Aorta (tissue), 5 donors: ENCODE measurements around the gene ZNF655. TPM values are rescaled to one million over a fixed set of nuclear protein-coding genes. Genes with fewer than 3 reads are reported as not detected.
A peak's percentile ranks its signal among the peaks of the same experiment; 100 is the strongest.

ENCODE experiments used
- ATAC-seq: fragments of 200-7000 bp; cut with Tn5 transposase; one replicate; pipeline ENCODE4 v1.9.1; 2022; ENCODE audit warnings: moderate library complexity; ENCODE audit not compliant: low FRiP score
- DNase-seq, 2 donors: peaks; one replicate each; pipeline ENCODE4 v3.0.0-alpha.2; 2020
- H3K27ac ChIP-seq, 2 donors: one replicate each; pipeline ENCODE4 v1.5.1; 2013; ENCODE audit warnings: low read length in 2 of 2, mild to moderate bottlenecking in 2 of 2, moderate library complexity in 2 of 2, control low read depth in 1 of 2, inconsistent platforms in 1 of 2, low read depth in 1 of 2
- H3K27me3 ChIP-seq, 2 donors: one replicate each; pipeline ENCODE4 v1.6.1; 2013; ENCODE audit warnings: control low read depth in 1 of 2, low read length in 1 of 2, mild to moderate bottlenecking in 1 of 2, moderate library complexity in 1 of 2; ENCODE audit not compliant: insufficient read depth in 2 of 2, control insufficient read depth in 1 of 2
- H3K36me3 ChIP-seq, 2 donors: one replicate each; pipeline ENCODE4 v1.6.1; 2013; ENCODE audit warnings: control low read depth in 1 of 2, low read length in 1 of 2, mild to moderate bottlenecking in 1 of 2; ENCODE audit not compliant: insufficient read depth in 2 of 2, control insufficient read depth in 1 of 2
- H3K4me1 ChIP-seq, 2 donors: one replicate each; pipeline ENCODE4 v1.6.1; 2013; ENCODE audit warnings: low read length in 2 of 2, control low read depth in 1 of 2, mild to moderate bottlenecking in 1 of 2, moderate library complexity in 1 of 2; ENCODE audit not compliant: insufficient read depth in 2 of 2, control insufficient read depth in 1 of 2
- H3K4me3 ChIP-seq, 2 donors: one replicate each; pipeline ENCODE4 v1.5.1; 2013; ENCODE audit warnings: low read length in 2 of 2, control low read depth in 1 of 2, mild to moderate bottlenecking in 1 of 2
- H3K9me3 ChIP-seq: one replicate; pipeline ENCODE4 v1.6.1; 2013; ENCODE audit warnings: mild to moderate bottlenecking, low read length; ENCODE audit not compliant: control insufficient read depth
- WGBS, 2 donors: extraction: QIAGEN DNeasy Blood & Tissue Kit; methylation state at CpG; one replicate each; pipeline ENCODE4 v1.1.7; 2013; 5-methylcytosine and 5-hydroxymethylcytosine counted together
- intact Hi-C, 2 donors: fragments of 100-400 bp; cut with DNase I; formaldehyde crosslinking; loops; one replicate each; pipeline versions ENCODE4 v1.14.2 to v1.15.0; 2022
- long read RNA-seq, 2 donors: library from polyadenylated mRNA; unstranded; transcript quantifications; one replicate each; pipeline ENCODE4 v2.0.0, GENCODE V29; 2020 to 2021
- polyA plus RNA-seq, 2 donors: library from polyadenylated mRNA; stranded (reverse); fragments of 200-250 nt; gene quantifications; one replicate each; pipeline ENCODE4 v1.2.3, GENCODE V29; 2013
- total RNA-seq, 2 donors: library from RNA; stranded (reverse); fragmentation: NEBNext Ultra II Directional; extraction: Animal tissue kit (Norgen Biotek cat#: 25700); gene quantifications; one replicate each; pipeline ENCODE4 v1.2.1, GENCODE V29; 2021
- donor health status: healthy with polysubstance abuse.
- donor health status: Bipolar disorder and iron deficiency.
- donor health status: DM: no; HTN: no; CAD: no.
- donor health status: DM: no; HTN: no; CAD: no.
- donor health status: DM: yes; HTN: yes; CAD: no.

ZNF655 gene
- total RNA-seq (10 to 100 TPM; 78.9 to 93.1 TPM), polyA plus RNA-seq (10 to 100 TPM; 47.7 to 52.3 TPM)
- long read RNA-seq, donor 1, transcript ZNF655-202 (5 exons, 1,601 nt), result major isoform, 20 of 55 reads
- long read RNA-seq, donor 1, transcript ZNF655-219 (4 exons, 1,979 nt), result minor isoform, 6 of 55 reads
- long read RNA-seq, donor 1, partial matches to known transcripts, result 1 of 55 reads
- long read RNA-seq, donor 1, other reads (novel, unspliced or antisense), result 18 of 55 reads
- long read RNA-seq, donor 2, full-length matches to known transcripts, result 7 of 15 reads
- long read RNA-seq, donor 2, partial matches to known transcripts, result 4 of 15 reads
- long read RNA-seq, donor 2, other reads (novel, unspliced or antisense), result 4 of 15 reads

DNA sequence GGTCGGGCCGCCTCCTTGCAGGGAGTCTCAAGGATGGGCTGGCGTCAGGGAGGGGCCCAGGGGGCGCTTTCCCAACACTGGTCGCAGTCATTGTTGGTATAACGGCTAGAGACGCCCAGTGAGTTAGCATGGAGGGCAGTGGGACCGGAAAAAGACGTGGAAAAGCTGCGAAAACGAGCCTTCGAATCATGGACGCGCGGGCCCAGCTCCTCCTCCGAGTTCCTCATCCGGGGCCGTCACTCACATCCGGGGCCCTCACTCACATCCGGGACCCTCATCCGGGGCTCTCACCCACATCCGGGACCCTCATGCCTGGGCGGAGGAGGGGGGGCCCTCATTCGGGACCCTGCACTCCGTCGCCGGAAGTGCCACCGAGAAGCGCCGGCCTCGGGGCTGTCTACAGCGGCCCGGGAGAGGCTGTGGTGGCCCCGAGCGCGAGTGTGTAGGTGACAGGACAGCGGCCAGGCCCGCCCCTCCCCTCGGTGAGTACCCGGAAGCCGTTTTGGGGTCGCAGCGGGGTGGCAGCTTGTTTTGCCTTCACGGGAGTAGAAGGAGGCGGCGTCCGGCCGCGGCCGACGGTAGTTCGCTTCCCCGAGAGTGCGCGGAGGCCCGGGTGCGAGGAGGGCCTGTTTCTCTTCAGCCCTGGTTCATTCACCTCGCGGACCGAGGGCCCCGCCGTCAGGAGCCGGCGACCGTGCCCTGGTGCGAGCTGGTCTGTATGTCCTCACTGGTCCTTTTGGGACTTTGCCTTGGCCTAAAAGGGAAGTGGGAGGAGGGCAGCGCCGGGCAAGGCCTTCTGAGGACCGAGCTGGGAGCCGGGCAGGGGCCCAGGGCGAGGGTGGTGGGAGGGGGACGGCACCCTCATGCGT, at the start of gene ZNF655:
TSS of gene ZNF655 (plus strand) at position 337 of the 869 bp plus-strand sequence. CDS start 1,918 bp downstream, outside the sequence.
- peak within 1 kb of the TSS; percentile 34 to 65 for H3K27ac ChIP-seq
- peaks cover 0 to 3% of the 10 kb centered on the region in 2 donors for H3K4me1 ChIP-seq
- peaks cover 3 to 8% of the 10 kb centered on the region in 2 donors for H3K36me3 ChIP-seq
- intact Hi-C loops, result no loop called here
- no peaks in the 10 kb centered on the region for H3K27me3 ChIP-seq
- peak within 1 kb of the TSS; percentile 52 to 89 for H3K4me3 ChIP-seq
- ATAC-seq, result peak; percentile 96
- DNase-seq, result peak; percentile 95 to 98
- WGBS, 2 donors, result 0% methylated on average over 72 to 73 of the region's 73 CpGs
- H3K9me3 ChIP-seq, result no peaks in the 10 kb centered on the region

GRCh38 chr7:99514050-99514449, 44.4 kb upstream of the ZNF655 start:
- DNase-seq (no peak), ATAC-seq (no peak)
- intact Hi-C loops, result no loop called here
- H3K27me3 ChIP-seq, result no peaks in the 10 kb centered on the region
- no peaks in the 10 kb centered on the region for H3K9me3 ChIP-seq
- peaks cover 0 to 2% of the 10 kb centered on the region in 2 donors for H3K36me3 ChIP-seq
- 92 to 93% methylated on average over 1 of the region's 1 CpG for WGBS, 2 donors
- no peak overlapping the region for H3K4me3 ChIP-seq
- no peak overlapping the region for H3K27ac ChIP-seq
- H3K4me1 ChIP-seq, result no peaks in the 10 kb centered on the region

DNA sequence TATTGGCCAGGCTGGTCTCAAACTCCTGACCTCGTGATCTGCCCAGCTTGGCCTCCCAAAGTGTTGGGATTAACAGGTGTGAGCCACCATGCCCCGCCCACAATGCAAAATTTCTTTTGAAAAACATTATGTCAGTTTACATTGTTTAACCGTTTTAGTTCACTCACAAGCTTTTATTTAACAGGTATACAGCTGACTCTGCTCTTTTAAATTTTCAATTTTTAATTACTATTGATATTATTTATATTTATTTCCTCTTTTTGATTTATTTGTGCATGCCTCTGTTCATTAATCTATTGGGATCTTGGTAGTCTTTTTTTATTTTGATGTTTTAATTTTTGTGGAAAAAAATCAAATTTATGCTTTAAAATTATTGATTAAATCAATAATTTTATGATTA, 37.0 kb upstream of the ZNF655 start:
- Histone ChIP-seq H3K27me3 (no peaks in the 10 kb centered on the region), H3K4me3 (no peak overlapping the region), H3K36me3 (peaks cover 7 to 9% of the 10 kb centered on the region in 2 donors), H3K4me1 (no peaks in the 10 kb centered on the region), H3K27ac (no peak overlapping the region), H3K9me3 (no peaks in the 10 kb centered on the region)
- 93 to 94% methylated on average over 3 of the region's 3 CpGs for WGBS, 2 donors
- DNase-seq (peak in 1 of 2 donors; percentile 33), ATAC-seq (no peak)
- intact Hi-C loops, result no loop called here

DNA sequence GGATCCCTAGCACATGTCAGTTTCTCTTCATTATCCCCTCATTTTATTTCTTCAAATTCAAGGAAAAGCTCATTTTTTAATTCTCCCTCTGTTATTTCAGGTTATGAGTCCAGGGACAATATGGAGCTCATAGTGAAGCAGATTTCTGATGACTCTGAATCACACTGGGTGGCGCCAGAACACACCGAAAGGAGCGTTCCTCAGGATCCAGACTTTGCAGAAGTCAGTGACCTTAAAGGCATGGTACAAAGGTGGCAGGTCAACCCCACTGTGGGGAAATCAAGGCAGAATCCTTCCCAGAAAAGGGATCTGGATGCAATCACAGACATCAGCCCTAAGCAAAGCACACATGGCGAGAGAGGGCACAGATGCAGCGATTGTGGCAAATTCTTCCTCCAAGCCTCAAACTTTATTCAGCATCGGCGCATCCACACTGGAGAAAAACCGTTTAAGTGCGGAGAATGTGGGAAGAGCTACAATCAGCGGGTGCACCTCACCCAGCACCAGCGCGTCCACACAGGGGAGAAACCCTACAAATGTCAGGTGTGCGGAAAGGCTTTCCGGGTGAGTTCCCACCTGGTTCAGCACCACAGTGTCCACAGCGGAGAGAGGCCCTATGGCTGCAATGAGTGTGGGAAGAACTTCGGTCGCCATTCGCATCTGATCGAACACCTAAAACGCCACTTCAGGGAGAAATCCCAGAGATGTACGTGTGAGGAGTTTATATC, 32.6 kb upstream of the ZNF655 start:
- intact Hi-C loops, result no loop called here
- no peaks in the 10 kb centered on the region for H3K4me1 ChIP-seq
- no peaks in the 10 kb centered on the region for H3K27me3 ChIP-seq
- no peak overlapping the region for H3K27ac ChIP-seq
- no peak for ATAC-seq
- no peaks in the 10 kb centered on the region for H3K9me3 ChIP-seq
- H3K4me3 ChIP-seq, result no peak overlapping the region
- H3K36me3 ChIP-seq, result peaks cover 7 to 11% of the 10 kb centered on the region in 2 donors
- 96% methylated on average over 21 of the region's 21 CpGs for WGBS, 2 donors
- DNase-seq, result peak in 1 of 2 donors; percentile 52

DNA sequence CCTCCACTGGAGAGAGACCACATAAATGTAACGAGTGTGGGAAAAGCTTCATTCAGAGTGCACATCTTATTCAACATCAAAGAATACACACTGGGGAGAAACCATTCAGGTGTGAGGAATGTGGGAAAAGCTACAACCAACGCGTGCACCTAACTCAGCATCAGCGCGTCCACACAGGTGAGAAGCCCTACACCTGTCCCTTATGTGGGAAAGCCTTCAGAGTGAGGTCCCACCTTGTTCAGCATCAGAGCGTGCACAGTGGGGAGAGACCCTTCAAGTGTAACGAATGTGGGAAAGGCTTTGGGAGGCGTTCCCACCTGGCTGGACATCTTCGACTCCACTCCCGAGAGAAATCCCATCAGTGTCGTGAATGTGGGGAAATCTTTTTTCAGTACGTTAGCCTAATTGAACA, 27.1 kb upstream of the ZNF655 start:
- Histone ChIP-seq H3K27me3 (no peaks in the 10 kb centered on the region), H3K36me3 (peaks cover 6 to 9% of the 10 kb centered on the region in 2 donors), H3K27ac (no peak overlapping the region), H3K4me1 (no peaks in the 10 kb centered on the region), H3K4me3 (no peak overlapping the region), H3K9me3 (peaks cover 7% of the 10 kb centered on the region)
- DNase-seq (peak in 1 of 2 donors; percentile 40), ATAC-seq (no peak)
- 98 to 99% methylated on average over 12 of the region's 12 CpGs for WGBS, 2 donors
- intact Hi-C loops, result no loop called here

DNA sequence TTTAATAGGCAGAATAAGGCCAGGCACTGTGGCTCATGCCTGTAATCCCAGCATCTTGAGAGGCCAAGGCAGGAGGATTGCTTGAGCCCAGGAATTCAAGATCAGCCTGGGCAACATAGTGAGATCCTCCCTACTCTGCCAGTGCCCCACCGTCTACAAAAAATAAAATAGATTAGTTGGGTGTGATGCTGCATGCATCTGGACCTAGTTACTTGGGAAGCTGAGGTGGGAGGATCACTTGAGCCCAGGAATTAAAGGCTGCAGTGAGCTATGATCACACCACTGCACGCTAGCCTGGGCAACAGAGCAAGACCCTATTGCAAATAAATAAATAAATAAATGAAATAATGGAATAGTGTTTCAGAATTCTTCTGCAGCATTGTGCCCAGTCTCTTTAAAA, 22.8 kb upstream of the ZNF655 start:
- intact Hi-C loops, result no loop called here
- WGBS, 2 donors, result 96 to 97% methylated on average over 2 of the region's 2 CpGs
- Histone ChIP-seq H3K27ac (no peak overlapping the region), H3K4me1 (no peaks in the 10 kb centered on the region), H3K9me3 (peaks cover 7% of the 10 kb centered on the region), H3K36me3 (peaks cover 4 to 6% of the 10 kb centered on the region in 2 donors), H3K27me3 (no peaks in the 10 kb centered on the region), H3K4me3 (no peak overlapping the region)
- ATAC-seq (no peak), DNase-seq (no peak)

DNA sequence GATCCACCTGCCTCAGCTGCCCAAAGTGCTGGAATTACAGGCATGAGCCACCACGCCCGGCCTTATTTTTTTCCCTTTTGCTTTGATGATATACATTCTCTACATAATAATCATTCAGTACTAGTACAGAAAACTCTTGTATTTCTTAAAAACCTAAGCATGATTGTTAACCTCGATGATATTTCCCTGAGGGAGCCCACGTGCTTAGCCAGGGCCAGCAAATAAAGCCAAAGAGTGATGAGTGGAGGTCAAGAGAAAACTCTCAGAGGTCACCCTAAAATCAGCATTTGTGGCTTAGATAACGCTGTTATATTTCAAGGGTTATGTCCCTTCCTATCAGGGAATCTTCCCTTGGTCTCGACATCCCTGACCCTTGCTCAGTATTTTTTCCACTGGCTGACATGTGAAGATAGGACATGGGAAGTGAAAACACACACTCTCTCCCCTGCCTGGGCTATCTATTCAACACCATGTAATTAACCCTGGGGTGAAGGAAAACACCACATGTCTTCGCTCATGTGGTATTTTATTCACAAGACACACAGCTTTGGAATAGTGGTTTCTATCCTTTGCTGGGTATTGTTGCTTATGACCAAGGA, 19.1 kb upstream of the ZNF655 start:
- Histone ChIP-seq H3K27me3 (no peaks in the 10 kb centered on the region), H3K9me3 (peaks cover 2% of the 10 kb centered on the region), H3K27ac (no peak overlapping the region), H3K36me3 (no peaks in the 10 kb centered on the region), H3K4me1 (no peaks in the 10 kb centered on the region), H3K4me3 (no peak overlapping the region)
- DNase-seq (no peak), ATAC-seq (no peak)
- intact Hi-C loops, result no loop called here
- 37 to 55% methylated on average over 7 of the region's 7 CpGs for WGBS, 2 donors

- ATAC-seq, result no peak
- H3K9me3 ChIP-seq, result peaks cover 2% of the 10 kb centered on the region
- 92 to 94% methylated on average over 5 of the region's 5 CpGs for WGBS, 2 donors
These were observed 17.9 kb upstream of the ZNF655 start for GRCh38 chr7:99540542-99540941.

More at GRCh38 chr7:99540542-99540941, 17.9 kb upstream of the ZNF655 start:
- no peaks in the 10 kb centered on the region for H3K27me3 ChIP-seq
- DNase-seq, result no peak
- H3K36me3 ChIP-seq, result no peaks in the 10 kb centered on the region
- H3K4me1 ChIP-seq, result no peaks in the 10 kb centered on the region
- H3K27ac ChIP-seq, result no peak overlapping the region
- H3K4me3 ChIP-seq, result no peak overlapping the region
- intact Hi-C loops, result no loop called here
